Naive thymus-derived CD8-positive, alpha-beta T cell (primary cell): ENCODE results near the gene CACNG3. TPM values are rescaled to one million over a fixed set of nuclear protein-coding genes. Genes with fewer than 3 reads are reported as not detected.

ENCODE experiments used
- ATAC-seq, 2 donors: fragments of 150-1000 bp; cut with Tn5 transposase in 1 of 2; sonication (Bioruptor Pico), chemical (Tn5 transposase) in 1 of 2; 1 replicate in 1 of 2; 2 replicates in 1 of 2; pipeline ENCODE4 v1.10.0; 2021; ENCODE audit warnings: mild to moderate bottlenecking in 2 of 2, moderate library complexity in 2 of 2
- POLR2A ChIA-PET: fragments of 350-600 bp; sonication (Branson Sonifier 250); formaldehyde crosslinking; loops from one replicate; lab custom pipeline; 2021; ENCODE audit warnings: antibody characterized with exemption; lab: Charles Lee
- DNase-seq, 10 donors: peaks; one replicate each; pipeline versions ENCODE4 v3.0.0 to v3.0.0-alpha.2; 2020 to 2022
- H3K27ac Mint-ChIP-seq, 10 donors: one replicate each; pipeline ENCODE4 v1.8.0; 2020 to 2022; ENCODE audit warnings: mild to moderate bottlenecking in 10 of 10, mixed read lengths in 10 of 10, moderate library complexity in 4 of 10, inconsistent platforms in 1 of 10
- H3K27me3 Mint-ChIP-seq, 5 donors: one replicate each; pipeline ENCODE4 v1.8.0; 2021 to 2022; ENCODE audit warnings: mixed read lengths in 5 of 5
- H3K36me3 Mint-ChIP-seq, 3 donors: one replicate each; pipeline ENCODE4 v1.8.0; 2020 to 2022; ENCODE audit warnings: mixed read lengths in 3 of 3, mild to moderate bottlenecking in 2 of 3, inconsistent platforms in 1 of 3
- H3K4me1 Mint-ChIP-seq, 4 donors: one replicate each; pipeline ENCODE4 v1.8.0; 2021 to 2022; ENCODE audit warnings: mixed read lengths in 4 of 4
- H3K4me3 Mint-ChIP-seq, 10 donors: one replicate each; pipeline ENCODE4 v1.8.0; 2020 to 2022; ENCODE audit warnings: mild to moderate bottlenecking in 10 of 10, mixed read lengths in 10 of 10, moderate library complexity in 6 of 10, inconsistent platforms in 1 of 10
- H3K9me3 Mint-ChIP-seq, 9 donors: one replicate each; pipeline ENCODE4 v1.8.0; 2020 to 2022; ENCODE audit warnings: mixed read lengths in 9 of 9, mild to moderate bottlenecking in 3 of 9, inconsistent platforms in 1 of 9, moderate library complexity in 1 of 9
- polyA plus RNA-seq, 3 donors: library from polyadenylated mRNA; unstranded; fragments of 300-500 nt; fragmentation: Illumina TruSeq; gene quantifications; one replicate each; pipeline ENCODE4 v1.2.3, GENCODE V29; 2021
- total RNA-seq, 8 experiments: library from RNA in 2 of 8; stranded (reverse) in 2 of 8; gene quantifications; one replicate each; pipeline ENCODE4 v1.2.3 and lab custom pipeline; 2021 to 2026

Gene CACNG3
- total and polyA plus RNA-seq, 5 experiments from 2014 or later: not detected

GRCh38 chr16:24346734-24347133 lies 90.6 kb downstream of the CACNG3 start:
- Mint-ChIP-seq H3K9me3 (no peaks in the 10 kb centered on the region), H3K4me1 (peaks cover 0 to 2% (median 0%) of the 10 kb centered on the region in 4 donors), H3K36me3 (no peaks in the 10 kb centered on the region), H3K27ac (no peak overlapping the region), H3K27me3 (peaks cover 4 to 38% (median 14%) of the 10 kb centered on the region in 5 donors), H3K4me3 (no peak overlapping the region)
- POLR2A ChIA-PET: no interaction called here
- ATAC-seq (no peak), DNase-seq (no peak)

DNA sequence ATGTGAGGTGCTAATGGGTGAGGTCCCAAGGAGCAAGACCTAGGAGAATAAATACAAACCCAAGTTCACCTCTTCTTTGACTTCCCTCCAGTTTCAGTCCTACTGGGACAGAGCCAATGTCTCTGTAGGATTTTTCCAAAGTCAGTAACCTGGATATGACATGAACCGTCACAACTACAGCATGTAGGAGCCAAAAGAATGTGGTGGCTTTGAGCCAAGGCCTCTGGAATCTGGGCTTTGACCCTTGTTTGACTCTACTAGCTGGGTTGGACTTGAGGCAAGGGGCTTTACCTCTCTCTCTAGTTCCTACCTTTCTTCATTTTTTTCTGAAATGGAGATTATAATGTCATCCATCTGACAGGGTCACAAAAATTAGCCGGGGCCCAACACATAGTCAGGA lies 91.4 kb downstream of the CACNG3 start:
- POLR2A ChIA-PET: no interaction called here
- H3K27ac Mint-ChIP-seq: no peak overlapping the region
- DNase-seq (no peak), ATAC-seq (no peak)
- H3K9me3 Mint-ChIP-seq: no peaks in the 10 kb centered on the region
- H3K27me3 Mint-ChIP-seq: peaks cover 4 to 38% (median 14%) of the 10 kb centered on the region in 5 donors
- H3K4me3 Mint-ChIP-seq: no peak overlapping the region
- H3K36me3 Mint-ChIP-seq: no peaks in the 10 kb centered on the region
- H3K4me1 Mint-ChIP-seq: peaks cover 0 to 2% (median 0%) of the 10 kb centered on the region in 4 donors

DNA sequence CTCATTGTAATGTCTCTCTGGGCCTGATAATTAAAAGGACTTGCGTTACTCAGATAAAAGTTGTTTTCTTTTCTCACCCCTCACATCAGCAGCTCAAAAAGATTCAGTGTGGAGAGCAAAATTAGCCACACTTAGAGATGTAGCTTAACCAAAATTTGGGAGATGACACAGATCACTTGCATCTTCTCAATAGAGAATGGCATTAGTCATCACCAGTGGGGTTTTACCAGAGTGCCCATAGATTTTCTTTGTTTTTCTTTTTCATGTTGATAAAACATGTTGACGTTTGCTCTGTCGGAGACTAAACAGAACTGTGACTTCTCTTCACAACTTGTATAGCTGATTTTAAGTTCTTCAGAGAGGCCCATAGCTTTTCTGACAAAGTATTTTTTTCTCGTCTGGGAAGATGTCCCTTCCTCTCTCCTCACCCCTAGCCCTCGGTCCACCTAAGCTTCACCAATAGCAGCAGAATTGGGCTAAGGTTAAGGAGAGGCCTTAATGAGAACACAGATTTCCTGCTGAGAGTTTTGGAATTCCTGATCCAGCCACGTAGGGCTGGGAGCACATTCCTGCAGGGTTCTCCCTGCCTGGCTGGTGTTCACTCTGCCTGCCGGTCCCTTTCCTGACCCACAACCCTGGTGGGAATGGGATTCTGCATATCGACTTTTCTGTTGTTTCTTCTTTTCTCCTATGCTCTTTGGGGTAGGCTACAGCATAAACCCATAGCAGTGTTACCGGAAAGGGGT lies 92.6 kb downstream of the CACNG3 start:
- Mint-ChIP-seq H3K4me3 (no peak overlapping the region), H3K27ac (no peak overlapping the region), H3K4me1 (peaks cover 0 to 2% (median 0%) of the 10 kb centered on the region in 4 donors), H3K27me3 (peaks cover 4 to 38% (median 14%) of the 10 kb centered on the region in 5 donors), H3K9me3 (no peaks in the 10 kb centered on the region), H3K36me3 (no peaks in the 10 kb centered on the region)
- POLR2A ChIA-PET: no interaction called here
- ATAC-seq: no peak
- no peak for DNase-seq

- Mint-ChIP-seq H3K36me3 (no peaks in the 10 kb centered on the region), H3K4me1 (peaks cover 0 to 2% (median 0%) of the 10 kb centered on the region in 4 donors), H3K4me3 (no peak overlapping the region), H3K27ac (no peak overlapping the region), H3K27me3 (peaks cover 4 to 44% (median 14%) of the 10 kb centered on the region in 5 donors), H3K9me3 (peaks cover 0 to 3% (median 0%) of the 10 kb centered on the region in 9 donors)
- no peak for DNase-seq
- no peak for ATAC-seq
- POLR2A ChIA-PET: no interaction called here
Observed at GRCh38 chr16:24349320-24349719, 93.2 kb downstream of the CACNG3 start.

- POLR2A ChIA-PET: no interaction called here
- no peak for DNase-seq
- H3K4me3 Mint-ChIP-seq: no peak overlapping the region
- no peak for ATAC-seq
- peaks cover 0 to 2% (median 0%) of the 10 kb centered on the region in 4 donors for H3K4me1 Mint-ChIP-seq
- peaks cover 0 to 7% (median 0%) of the 10 kb centered on the region in 9 donors for H3K9me3 Mint-ChIP-seq
- peaks cover 5 to 53% (median 13%) of the 10 kb centered on the region in 5 donors for H3K27me3 Mint-ChIP-seq
- H3K36me3 Mint-ChIP-seq: no peaks in the 10 kb centered on the region
- H3K27ac Mint-ChIP-seq: no peak overlapping the region
Observed at GRCh38 chr16:24352746-24353145, 96.6 kb downstream of the CACNG3 start.

GRCh38 chr16:24353622-24354021 lies 97.5 kb downstream of the CACNG3 start:
- H3K9me3 Mint-ChIP-seq: peaks cover 0 to 7% (median 0%) of the 10 kb centered on the region in 9 donors
- peaks cover 0 to 2% (median 0%) of the 10 kb centered on the region in 4 donors for H3K4me1 Mint-ChIP-seq
- H3K27me3 Mint-ChIP-seq: peaks cover 4 to 53% (median 13%) of the 10 kb centered on the region in 5 donors
- no peaks in the 10 kb centered on the region for H3K36me3 Mint-ChIP-seq
- no peak for DNase-seq
- POLR2A ChIA-PET: no interaction called here
- no peak overlapping the region for H3K4me3 Mint-ChIP-seq
- no peak for ATAC-seq
- H3K27ac Mint-ChIP-seq: no peak overlapping the region

DNA sequence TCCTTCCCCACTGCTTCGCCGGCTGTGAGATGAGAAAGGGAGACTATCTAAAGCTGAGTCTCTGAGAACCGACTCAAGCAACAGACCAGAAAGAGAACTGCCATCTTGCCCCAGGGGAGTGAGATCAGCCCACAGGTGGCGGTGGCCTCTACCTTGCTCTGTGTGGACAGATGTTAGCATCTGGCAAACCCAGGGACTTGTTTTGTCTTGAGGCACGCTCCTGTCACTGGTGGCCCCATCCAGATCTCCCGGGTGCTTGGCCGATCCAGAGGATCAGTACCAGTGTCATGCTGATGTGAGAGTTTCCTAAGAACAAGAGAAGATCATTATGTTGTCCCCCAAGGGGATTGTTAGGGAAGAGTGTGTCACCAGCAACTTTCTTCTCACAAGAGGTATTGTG lies 101.4 kb downstream of the CACNG3 start:
- no peak for ATAC-seq
- POLR2A ChIA-PET: no interaction called here

DNA sequence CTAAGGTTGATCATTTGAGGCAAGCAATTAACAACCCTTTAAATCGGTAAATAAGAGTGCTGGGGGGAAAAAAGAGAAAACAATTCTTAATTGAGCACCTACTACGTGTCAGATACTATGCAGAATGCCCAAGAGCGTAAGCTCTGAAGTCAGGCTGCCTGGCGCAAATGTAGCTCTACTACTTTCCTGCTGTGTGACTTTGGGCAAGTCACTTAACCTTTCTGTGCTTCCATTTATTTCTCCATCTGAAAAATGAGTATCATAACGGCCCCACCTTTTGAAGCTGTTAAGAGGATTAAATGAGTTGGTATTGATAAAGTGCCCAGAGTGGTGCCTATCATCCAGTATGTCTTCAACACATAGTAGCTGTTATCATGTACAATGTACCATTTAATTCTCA lies 102.0 kb downstream of the CACNG3 start:
- H3K27me3 Mint-ChIP-seq: peaks cover 6 to 56% (median 15%) of the 10 kb centered on the region in 5 donors
- H3K27ac Mint-ChIP-seq: no peak overlapping the region
- no peaks in the 10 kb centered on the region for H3K36me3 Mint-ChIP-seq
- H3K9me3 Mint-ChIP-seq: peaks cover 0 to 7% (median 0%) of the 10 kb centered on the region in 9 donors
- H3K4me3 Mint-ChIP-seq: no peak overlapping the region
- H3K4me1 Mint-ChIP-seq: no peaks in the 10 kb centered on the region
- ATAC-seq (no peak), DNase-seq (no peak)
- POLR2A ChIA-PET: no interaction called here

More for the DNA sequence above, 101.4 kb downstream of the CACNG3 start:
- Mint-ChIP-seq H3K36me3 (no peaks in the 10 kb centered on the region), H3K4me3 (no peak overlapping the region), H3K9me3 (peaks cover 0 to 7% (median 0%) of the 10 kb centered on the region in 9 donors), H3K27me3 (peaks cover 4 to 50% (median 11%) of the 10 kb centered on the region in 5 donors), H3K27ac (no peak overlapping the region), H3K4me1 (no peaks in the 10 kb centered on the region)
- DNase-seq: no peak

DNA sequence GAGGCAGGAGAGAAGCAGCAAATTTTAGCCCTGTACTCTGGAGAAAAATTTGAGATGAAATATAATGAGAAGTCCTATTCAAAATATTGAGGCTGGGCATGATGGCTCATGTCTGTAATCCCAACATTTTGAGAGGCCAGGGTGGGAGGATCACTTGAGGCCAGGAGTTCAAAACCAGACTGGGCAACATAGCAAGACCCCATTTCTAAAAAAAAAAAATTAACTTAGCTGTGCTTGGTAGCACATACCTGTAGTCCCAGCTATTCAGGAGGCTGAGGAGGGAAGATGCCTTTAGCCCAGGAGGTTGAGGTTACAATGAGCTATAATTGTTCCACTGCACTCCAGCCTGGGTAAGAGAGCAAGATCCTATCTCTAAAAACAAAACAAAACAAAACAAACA lies 103.4 kb downstream of the CACNG3 start:
- peaks cover 14 to 55% (median 21%) of the 10 kb centered on the region in 5 donors for H3K27me3 Mint-ChIP-seq

DNA sequence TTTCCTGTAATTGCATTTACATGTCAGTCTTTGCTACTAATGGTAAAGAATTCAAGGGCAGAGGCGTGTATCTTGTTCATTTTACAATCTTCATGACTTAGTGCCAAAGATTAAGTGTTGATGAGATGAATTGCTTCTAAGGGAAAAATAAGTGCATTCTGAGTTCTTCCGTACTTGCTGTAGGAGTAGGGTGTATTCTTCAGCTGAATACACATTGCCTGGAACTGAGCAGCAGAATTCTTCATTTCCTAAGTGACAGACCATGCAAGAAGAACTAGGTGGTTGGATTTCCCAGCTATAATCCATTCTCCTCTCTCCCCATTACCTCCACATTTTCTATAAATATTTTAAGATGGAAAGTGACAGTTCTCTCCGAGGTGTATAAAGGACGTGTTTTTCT lies 104.8 kb downstream of the CACNG3 start:
- POLR2A ChIA-PET: no interaction called here
- Mint-ChIP-seq H3K27ac (no peak overlapping the region), H3K9me3 (peaks cover 0 to 4% (median 0%) of the 10 kb centered on the region in 9 donors), H3K27me3 (peaks cover 12 to 50% (median 19%) of the 10 kb centered on the region in 5 donors), H3K36me3 (no peaks in the 10 kb centered on the region), H3K4me3 (no peak overlapping the region), H3K4me1 (no peaks in the 10 kb centered on the region)
- DNase-seq (no peak), ATAC-seq (no peak)

More for the DNA sequence above, 103.4 kb downstream of the CACNG3 start:
- ATAC-seq (no peak), DNase-seq (no peak)
- Mint-ChIP-seq H3K36me3 (no peaks in the 10 kb centered on the region), H3K9me3 (peaks cover 0 to 4% (median 0%) of the 10 kb centered on the region in 9 donors), H3K4me1 (no peaks in the 10 kb centered on the region), H3K4me3 (no peak overlapping the region), H3K27ac (no peak overlapping the region)
- POLR2A ChIA-PET: no interaction called here

- no peaks in the 10 kb centered on the region for H3K4me1 Mint-ChIP-seq
- POLR2A ChIA-PET: no interaction called here
- no peak for DNase-seq
- ATAC-seq: no peak
- H3K27ac Mint-ChIP-seq: no peak overlapping the region
- H3K9me3 Mint-ChIP-seq: peaks cover 0 to 4% (median 0%) of the 10 kb centered on the region in 9 donors
- H3K36me3 Mint-ChIP-seq: no peaks in the 10 kb centered on the region
- peaks cover 23 to 56% (median 36%) of the 10 kb centered on the region in 5 donors for H3K27me3 Mint-ChIP-seq
- no peak overlapping the region for H3K4me3 Mint-ChIP-seq
Observed at GRCh38 chr16:24364596-24364995, 108.5 kb downstream of the CACNG3 start.

DNA sequence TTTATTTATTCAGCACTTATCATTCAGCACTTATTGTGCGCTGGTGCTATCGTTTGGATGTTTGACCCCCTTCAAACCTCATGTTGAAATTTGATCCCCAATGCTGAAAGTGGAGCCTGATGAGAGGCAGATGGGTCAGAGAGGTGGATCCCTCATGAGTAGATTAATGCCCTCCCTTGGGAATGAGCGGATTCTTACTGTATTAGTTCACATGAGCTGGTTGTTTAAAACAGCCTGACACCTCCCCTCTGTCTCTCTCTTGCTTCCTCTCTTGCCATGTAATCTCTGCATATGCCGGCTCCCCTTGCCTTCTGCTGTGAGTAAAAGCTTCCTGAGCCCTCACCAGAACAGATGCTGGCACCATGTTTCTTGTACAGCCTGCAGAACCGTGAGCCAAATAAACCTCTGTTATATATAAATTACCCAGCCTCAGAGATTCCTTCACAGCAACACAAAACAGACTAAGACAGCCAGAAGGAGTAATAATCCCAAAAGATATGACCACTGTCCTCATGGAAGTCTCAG lies 111.1 kb downstream of the CACNG3 start:
- Mint-ChIP-seq H3K36me3 (no peaks in the 10 kb centered on the region), H3K9me3 (peaks cover 0 to 12% (median 4%) of the 10 kb centered on the region in 9 donors), H3K4me1 (no peaks in the 10 kb centered on the region), H3K27ac (no peak overlapping the region), H3K27me3 (peaks cover 22 to 36% (median 26%) of the 10 kb centered on the region in 5 donors), H3K4me3 (no peak overlapping the region)
- DNase-seq: no peak
- POLR2A ChIA-PET: no interaction called here
- no peak for ATAC-seq

GRCh38 chr16:24372824-24373223 lies 116.7 kb downstream of the CACNG3 start:
- peaks cover 2 to 7% (median 3%) of the 10 kb centered on the region in 3 donors for H3K36me3 Mint-ChIP-seq
- POLR2A ChIA-PET: no interaction called here
- peaks cover 0 to 18% (median 10%) of the 10 kb centered on the region in 9 donors for H3K9me3 Mint-ChIP-seq
- peaks cover under 1 to 11% (median 8%) of the 10 kb centered on the region in 5 donors for H3K27me3 Mint-ChIP-seq
- no peak overlapping the region for H3K4me3 Mint-ChIP-seq
- ATAC-seq (no peak), DNase-seq (no peak)
- H3K4me1 Mint-ChIP-seq: no peaks in the 10 kb centered on the region
- no peak overlapping the region for H3K27ac Mint-ChIP-seq
